Activated gamma-delta T cell (primary cell): ENCODE data around the gene RGR.
"Not testable (repeated sequence)": the region's sequence is repeated elsewhere in the genome, so short reads cannot be mapped to it uniquely, and the experiment has no call there.

Source experiments
- DNase-seq: peaks from one replicate; lab custom pipeline; 2025; lab: John Stamatoyannopoulos, UW

Gene RGR

DNA sequence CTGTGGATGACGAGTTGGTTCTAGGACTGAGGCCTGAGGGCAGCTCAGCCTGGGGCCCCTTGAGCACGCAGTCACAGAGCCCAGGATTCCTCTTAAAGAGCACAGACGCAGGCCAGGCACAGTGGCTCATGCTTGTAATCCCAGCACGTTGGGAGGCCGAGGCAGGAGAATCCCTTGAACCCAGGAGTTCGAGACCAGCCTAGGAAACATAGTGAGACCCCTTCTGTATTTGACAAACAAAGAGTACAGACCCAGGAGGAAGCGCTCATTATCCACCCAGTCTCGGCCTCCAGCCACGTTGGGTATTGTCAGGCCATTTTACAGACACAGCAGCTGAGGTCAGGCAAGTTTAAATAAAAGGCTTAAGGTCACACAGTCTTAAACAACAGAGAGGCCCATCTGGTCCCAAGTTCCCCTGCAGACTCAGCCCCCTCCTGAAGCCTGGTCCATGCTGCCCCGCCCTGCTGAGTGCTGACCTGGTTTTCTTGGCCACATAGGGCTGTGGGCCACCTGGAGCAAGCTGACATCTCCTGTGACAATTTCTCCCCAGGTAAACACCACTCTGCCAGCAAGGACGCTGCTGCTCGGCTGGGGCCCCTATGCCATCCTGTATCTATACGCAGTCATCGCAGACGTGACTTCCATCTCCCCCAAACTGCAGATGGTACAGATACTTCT lies 12.6 kb downstream of the RGR start:
- no peak for DNase-seq

- no peak for DNase-seq
Measured at GRCh38 chr10:84258034-84258695, 13.3 kb downstream of the RGR start.

GRCh38 chr10:84261236-84261915 lies 16.5 kb downstream of the RGR start:
- DNase-seq = no peak

DNA sequence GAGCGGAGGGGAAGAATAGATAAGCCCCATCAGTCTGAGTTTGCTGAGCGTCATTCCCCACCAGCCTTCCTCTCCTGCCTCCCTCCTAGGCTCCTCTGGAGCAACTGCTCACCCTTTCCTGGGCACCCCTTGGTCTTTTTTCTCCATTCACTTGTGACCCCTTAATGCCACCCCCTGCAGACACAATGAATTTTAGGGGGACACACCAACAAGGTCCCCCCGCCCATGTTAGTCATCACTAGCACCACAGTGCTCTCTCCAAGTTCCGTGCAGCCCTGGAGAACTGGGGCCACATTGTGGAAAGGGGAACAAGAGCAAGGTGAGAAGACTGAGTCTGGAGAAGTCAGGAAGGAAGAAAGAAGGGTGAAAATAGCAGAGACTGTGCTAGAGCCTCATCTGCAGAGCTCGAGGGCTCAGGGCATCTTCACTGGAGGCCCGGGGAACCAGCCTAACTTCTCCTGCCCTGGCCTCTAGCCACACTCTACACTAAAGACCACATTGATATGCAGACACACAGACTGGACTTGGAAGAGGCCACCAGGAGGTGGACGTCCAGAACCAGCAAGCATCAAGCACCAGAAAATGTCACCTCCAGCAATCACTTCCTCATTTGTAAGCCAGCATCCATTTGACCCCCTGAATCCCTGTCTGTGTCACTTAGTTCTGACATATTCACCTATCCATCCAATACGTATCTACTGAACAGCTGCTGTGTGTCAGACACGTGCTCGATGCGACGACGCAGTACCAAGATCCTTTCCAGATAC lies 17.5 kb downstream of the RGR start:
- DNase-seq = no peak

- DNase-seq = no peak
Measured at GRCh38 chr10:84263716-84264115, 18.9 kb downstream of the RGR start.

GRCh38 chr10:84264611-84265141 lies 19.8 kb downstream of the RGR start:
- no peak for DNase-seq

GRCh38 chr10:84265418-84265817 lies 20.6 kb downstream of the RGR start:
- no peak for DNase-seq

DNA sequence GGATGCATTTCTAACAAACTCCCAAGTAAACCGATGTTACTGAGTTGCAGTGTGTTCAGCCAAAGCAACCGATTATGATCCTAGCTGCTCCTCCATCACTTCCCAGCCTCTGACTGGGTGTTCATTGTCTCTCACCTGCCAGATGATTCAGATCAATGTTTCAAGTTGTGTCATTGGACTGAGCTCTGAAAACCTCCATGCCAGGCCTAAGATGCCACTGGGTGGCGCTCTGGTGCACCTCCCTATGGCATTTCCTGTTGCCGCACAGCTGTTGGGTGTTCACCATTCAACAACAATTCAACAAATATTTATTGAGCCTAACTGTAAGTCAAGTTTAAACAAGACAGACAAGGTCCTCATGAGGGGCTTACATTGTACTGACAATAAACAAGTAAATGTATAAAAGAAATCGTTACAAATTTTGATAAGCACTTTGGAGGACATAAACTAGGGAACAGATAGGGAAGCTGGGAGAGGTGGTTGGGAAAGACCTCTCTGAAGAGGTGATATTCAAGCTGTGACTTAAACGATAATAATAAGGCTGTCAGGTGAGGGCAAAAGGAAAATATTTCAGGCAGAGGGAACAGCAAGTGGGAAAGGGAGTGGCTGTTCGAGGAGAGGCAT lies 22.8 kb downstream of the RGR start:
- DNase-seq = no peak

- DNase-seq = no peak
Measured at GRCh38 chr10:84269162-84269561, 24.3 kb downstream of the RGR start.

DNA sequence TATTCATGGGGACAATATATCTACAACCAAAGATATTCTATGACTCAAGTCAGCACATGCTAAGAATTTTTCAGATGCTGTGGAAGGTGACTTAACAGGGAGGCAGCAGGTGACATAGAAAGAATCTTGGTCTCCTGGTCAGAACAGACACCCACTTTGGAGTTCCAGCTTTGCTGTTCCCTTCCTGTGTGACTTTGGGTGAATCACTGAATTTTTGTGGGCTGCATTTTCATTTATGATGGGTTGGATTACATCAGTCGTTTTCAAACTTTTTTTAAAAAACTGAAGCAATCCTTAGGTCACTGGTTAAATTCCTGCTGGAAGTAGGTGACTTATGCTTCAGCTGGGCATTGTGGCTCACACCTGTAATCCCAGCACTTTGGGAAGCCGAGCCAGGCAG lies 24.9 kb downstream of the RGR start:
- no peak for DNase-seq

- DNase-seq = no peak
Measured at GRCh38 chr10:84270708-84271107, 25.9 kb downstream of the RGR start.

GRCh38 chr10:84279876-84280475 lies 35.1 kb downstream of the RGR start:
- DNase-seq = not testable (repeated sequence)

- no peak for DNase-seq
Measured at GRCh38 chr10:84286695-84287094, 41.8 kb downstream of the RGR start.

GRCh38 chr10:84288151-84288550 lies 43.3 kb downstream of the RGR start:
- DNase-seq = no peak

DNA sequence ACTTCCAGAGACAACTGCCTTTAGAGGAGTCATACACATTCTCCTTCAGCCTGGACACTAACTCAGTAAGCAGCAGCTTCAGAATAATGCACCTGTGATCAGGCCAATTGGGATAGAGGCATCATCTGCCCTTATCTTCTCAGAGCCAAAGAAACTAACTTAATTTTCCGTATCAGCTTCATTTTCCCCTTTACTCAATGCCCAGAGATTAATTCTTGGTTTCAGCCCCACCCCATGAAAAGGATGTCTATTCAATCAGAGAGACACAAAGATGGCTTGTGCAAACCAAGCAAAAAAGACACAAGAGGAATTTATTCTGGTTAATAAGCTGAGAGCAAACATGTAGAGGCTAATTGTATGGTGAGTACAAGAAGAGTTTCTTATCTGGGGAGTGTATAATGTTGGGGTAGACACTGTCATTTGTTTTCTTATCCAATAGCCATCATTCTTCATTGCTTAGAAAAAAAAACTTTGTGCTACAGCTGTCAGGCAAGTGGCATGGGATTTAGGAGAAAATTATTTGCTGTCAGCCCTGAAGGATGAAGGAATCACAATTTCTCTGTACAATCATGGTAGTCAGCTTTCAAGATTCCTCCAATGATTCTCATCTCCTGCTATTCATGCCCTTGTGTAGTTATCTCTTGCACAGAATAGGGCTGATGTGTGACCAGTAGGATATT lies 44.8 kb downstream of the RGR start:
- DNase-seq = no peak

- no peak for DNase-seq
Measured at GRCh38 chr10:84290235-84290634, 45.4 kb downstream of the RGR start.

- no peak for DNase-seq
Measured at GRCh38 chr10:84291384-84291783, 46.5 kb downstream of the RGR start.

- DNase-seq = no peak
Measured at GRCh38 chr10:84292502-84292901, 47.6 kb downstream of the RGR start.

DNA sequence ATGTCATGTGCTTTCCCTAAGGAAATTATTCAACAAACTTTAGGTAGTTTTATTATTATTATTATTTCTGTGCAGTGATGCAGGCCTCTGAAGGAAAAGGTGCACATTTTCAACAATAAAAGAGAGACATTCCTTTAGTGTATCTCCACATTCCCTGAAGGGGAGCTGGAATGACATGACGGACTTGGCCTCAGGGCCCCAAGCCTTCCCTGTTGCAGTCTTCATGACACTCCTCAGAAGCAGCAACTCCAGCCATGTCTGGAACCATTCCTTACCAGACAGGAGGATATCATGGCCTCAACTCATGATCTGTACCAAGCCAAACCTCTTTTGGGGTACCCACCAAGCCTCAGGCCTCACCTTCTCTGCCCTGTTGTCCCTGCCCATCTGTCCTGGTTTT lies 48.3 kb downstream of the RGR start:
- DNase-seq = no peak

GRCh38 chr10:84293574-84294016 lies 48.7 kb downstream of the RGR start:
- no peak for DNase-seq
